H1 (cell line): ENCODE data around the gene EVC2. TPM values are rescaled to one million over a fixed set of nuclear protein-coding genes. Genes with fewer than 3 reads are reported as not detected.

ENCODE experiments used
- CBX8 ChIP-seq: fragments of 300-800, 300-1000 bp; sonication (generic); IDR thresholded peaks from 2 replicates; pipeline ENCODE4 v1.7.1; 2016; ENCODE audit warnings: low read depth, low read length, borderline replicate concordance
- CEBPB ChIP-seq: IDR thresholded peaks from 2 replicates; pipeline ENCODE4 v1.6.1; 2012; ENCODE audit warnings: low read depth, low read length
- CHD7 ChIP-seq: fragments of 300-600 bp; sonication (generic); IDR thresholded peaks from 2 replicates; pipeline ENCODE4 v1.7.1; 2012; ENCODE audit warnings: low read length, moderate library complexity, mild to moderate bottlenecking, inconsistent platforms; ENCODE audit not compliant: insufficient replicate concordance
- JUN ChIP-seq: IDR thresholded peaks from 2 replicates; pipeline ENCODE4 v1.6.1; 2011; ENCODE audit warnings: low read depth, mild to moderate bottlenecking, improper control_type of control experiment, low read length
- KDM1A ChIP-seq: fragments of 200-600, 300-600 bp; sonication (generic); IDR thresholded peaks from 2 replicates; pipeline ENCODE4 v1.7.1; 2016; ENCODE audit warnings: mild to moderate bottlenecking, low read length, borderline replicate concordance
- KDM4A ChIP-seq: IDR thresholded peaks from one replicate; pipeline ENCODE4 v1.7.1; 2012; ENCODE audit warnings: low read depth, mild to moderate bottlenecking, moderate library complexity, low read length, inconsistent platforms; ENCODE audit not compliant: severe bottlenecking
- TAF1 ChIP-seq: IDR thresholded peaks from 2 replicates; pipeline ENCODE4 v1.6.1; 2011; ENCODE audit warnings: mild to moderate bottlenecking, low read depth, low read length
- polyA plus RNA-seq, 7 experiments: library from polyadenylated mRNA; depleted of rRNA in 3 of 7; stranded (reverse) in 5 of 7; unstranded in 2 of 7; fragments of >200 nt in 5 of 7; fragments of 200-250 nt in 2 of 7; gene quantifications; 1 replicate in 5 of 7; 2 replicates in 1 of 7; 4 replicates in 1 of 7; pipeline versions ENCODE4 v1.2.1 to v1.2.3, GENCODE V29; 2011 to 2013; ENCODE audit warnings: missing spikeins in 2 of 7, mixed read lengths in 2 of 7
- total RNA-seq: library from RNA; stranded (reverse); fragmentation: NEBNext Ultra II Directional; extraction: Animal tissue kit (Norgen Biotek cat#: 25700); gene quantifications from 2 replicates; pipeline ENCODE4 v1.2.1, GENCODE V29; 2021
- TF ChIP-seq, protein P1 (sequence below): IDR thresholded peaks from 2 replicates; pipeline ENCODE4 v1.6.1; 2012; ENCODE audit warnings: low read length, inconsistent platforms

Gene EVC2
- total and polyA plus RNA-seq, 2 of the 8 experiments (the other 6 are each of a cell fraction or from before 2014, with no cell fraction given), result 0.73 to 5.9 TPM

GRCh38 chr4:5539584-5539983 lies 168.8 kb downstream of the EVC2 start (continued):
- TF ChIP-seq CHD7, result no peak
- TF ChIP-seq CEBPB, result no peak
- TF ChIP-seq CBX8, result no peak
- TF ChIP-seq, protein P1, sequence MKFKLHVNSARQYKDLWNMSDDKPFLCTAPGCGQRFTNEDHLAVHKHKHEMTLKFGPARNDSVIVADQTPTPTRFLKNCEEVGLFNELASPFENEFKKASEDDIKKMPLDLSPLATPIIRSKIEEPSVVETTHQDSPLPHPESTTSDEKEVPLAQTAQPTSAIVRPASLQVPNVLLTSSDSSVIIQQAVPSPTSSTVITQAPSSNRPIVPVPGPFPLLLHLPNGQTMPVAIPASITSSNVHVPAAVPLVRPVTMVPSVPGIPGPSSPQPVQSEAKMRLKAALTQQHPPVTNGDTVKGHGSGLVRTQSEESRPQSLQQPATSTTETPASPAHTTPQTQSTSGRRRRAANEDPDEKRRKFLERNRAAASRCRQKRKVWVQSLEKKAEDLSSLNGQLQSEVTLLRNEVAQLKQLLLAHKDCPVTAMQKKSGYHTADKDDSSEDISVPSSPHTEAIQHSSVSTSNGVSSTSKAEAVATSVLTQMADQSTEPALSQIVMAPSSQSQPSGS, result no peak
- TF ChIP-seq TAF1, result no peak
- TF ChIP-seq KDM4A, result no peak
- TF ChIP-seq JUN, result no peak
- TF ChIP-seq KDM1A, result no peak
- TF ChIP-seq, all 59 proteins: peak for 0
